GM19239 (cell line): ENCODE measurements around the gene EPS15.
"Not testable (repeated sequence)": the region's sequence is repeated elsewhere in the genome, so short reads cannot be mapped to it uniquely, and the experiment has no call there.

ENCODE experiments used
- DNase-seq: peaks from one replicate; pipeline ENCODE4 v3.0.0; 2011; ENCODE audit warnings: low spot score; ENCODE audit not compliant: insufficient read length
- FAIRE-seq: peaks from 2 replicates; lab custom pipeline; 2011; peaks lifted over from hg19 to GRCh38; lab: Jason Lieb, UNC

EPS15 gene

GRCh38 chr1:51519048-51519864, at the start of gene EPS15:
EPS15 (minus strand) TSS chr1:51519266; CDS start chr1:51519231, 35 bp downstream.
- FAIRE-seq = peak; percentile 35
- DNase-seq = peak; percentile 95

GRCh38 chr1:51568231-51568935, 49.3 kb upstream of the EPS15 start:
- FAIRE-seq (no peak), DNase-seq (no peak)

- FAIRE-seq (no peak), DNase-seq (no peak)
These were observed 48.6 kb upstream of the EPS15 start for GRCh38 chr1:51567653-51568052.

GRCh38 chr1:51566260-51566659, 47.2 kb upstream of the EPS15 start:
- DNase-seq (no peak), FAIRE-seq (no peak)

- DNase-seq = no peak
These were observed 45.9 kb upstream of the EPS15 start for GRCh38 chr1:51565009-51565408.

GRCh38 chr1:51564124-51564523, 45.1 kb upstream of the EPS15 start:
- DNase-seq (no peak), FAIRE-seq (peak; percentile 70)

More at GRCh38 chr1:51565009-51565408, 45.9 kb upstream of the EPS15 start:
- no peak for FAIRE-seq

GRCh38 chr1:51561702-51562101, 42.6 kb upstream of the EPS15 start:
- FAIRE-seq (no peak), DNase-seq (no peak)

- not testable (repeated sequence) for FAIRE-seq, DNase-seq
These were observed 41.8 kb upstream of the EPS15 start for GRCh38 chr1:51560895-51561294.

GRCh38 chr1:51560034-51560433, 41.0 kb upstream of the EPS15 start:
- no peak for DNase-seq
- FAIRE-seq = no peak

- FAIRE-seq = no peak
- no peak for DNase-seq
These were observed 40.4 kb upstream of the EPS15 start for GRCh38 chr1:51559501-51559900.

GRCh38 chr1:51559064-51559500, 40.0 kb upstream of the EPS15 start:
- no peak for DNase-seq
- no peak for FAIRE-seq

GRCh38 chr1:51558375-51558924, 39.4 kb upstream of the EPS15 start:
- FAIRE-seq = no peak
- DNase-seq = no peak

GRCh38 chr1:51557168-51557567, 38.1 kb upstream of the EPS15 start:
- FAIRE-seq = no peak

GRCh38 chr1:51555866-51556619, 37.0 kb upstream of the EPS15 start:
- DNase-seq (no peak), FAIRE-seq (no peak)

More at GRCh38 chr1:51557168-51557567, 38.1 kb upstream of the EPS15 start:
- no peak for DNase-seq

GRCh38 chr1:51553911-51554310, 34.8 kb upstream of the EPS15 start:
- FAIRE-seq = no peak
- no peak for DNase-seq

- FAIRE-seq = no peak
- DNase-seq = no peak
These were observed 34.1 kb upstream of the EPS15 start for GRCh38 chr1:51552929-51553807.

- FAIRE-seq (peak; percentile 92), DNase-seq (no peak)
These were observed 32.8 kb upstream of the EPS15 start for GRCh38 chr1:51551848-51552296.

- no peak for DNase-seq
- peak; percentile 73 for FAIRE-seq
These were observed 32.0 kb upstream of the EPS15 start for GRCh38 chr1:51551081-51551480.

- FAIRE-seq (no peak), DNase-seq (no peak)
These were observed 30.8 kb upstream of the EPS15 start for GRCh38 chr1:51549901-51550300.
